ENCODE data around the gene RORB.

RORB gene

GRCh38 chr9:74598874-74599273 is 101.7 kb downstream of the RORB start:
- Histone ChIP-seq H3K4me3 (ENCODE audit: low read length) (no peak overlapping the region), H3K9me3 (ENCODE audit: control insufficient read depth, low read length) (no peaks in the 10 kb centered on the region), H3K9ac (ENCODE audit: low read length) (no peak overlapping the region), H3K36me3 (ENCODE audit: control insufficient read depth, insufficient read depth, low read length, severe bottlenecking) (no peaks in the 10 kb centered on the region), H3K27me3 (replicated peaks; ENCODE audit: control insufficient read depth, insufficient read depth, low read length) (no peaks in the 10 kb centered on the region), H3K4me1 (ENCODE audit: control insufficient read depth, insufficient read depth, low read length) (no peaks in the 10 kb centered on the region)
- no peak for DNase-seq (ENCODE audit: low read depth)

- Histone ChIP-seq H3K9ac (ENCODE audit: low read length) (no peak overlapping the region), H3K4me3 (ENCODE audit: low read length) (no peak overlapping the region), H3K4me1 (ENCODE audit: control insufficient read depth, insufficient read depth, low read length) (peaks cover 6% of the 10 kb centered on the region), H3K36me3 (ENCODE audit: control insufficient read depth, insufficient read depth, low read length, severe bottlenecking) (no peaks in the 10 kb centered on the region), H3K27me3 (replicated peaks; ENCODE audit: control insufficient read depth, insufficient read depth, low read length) (peaks cover 10% of the 10 kb centered on the region), H3K9me3 (ENCODE audit: control insufficient read depth, low read length) (no peaks in the 10 kb centered on the region)
- peak; percentile 29 for DNase-seq (ENCODE audit: low read depth)
These were observed 112.7 kb downstream of the RORB start for GRCh38 chr9:74609671-74610405.

GRCh38 chr9:74610523-74611061 is 113.5 kb downstream of the RORB start:
- H3K4me1 ChIP-seq (ENCODE audit: control insufficient read depth, insufficient read depth, low read length) = peaks cover 6% of the 10 kb centered on the region
- H3K9me3 ChIP-seq (ENCODE audit: control insufficient read depth, low read length) = no peaks in the 10 kb centered on the region
- no peak overlapping the region for H3K9ac ChIP-seq (ENCODE audit: low read length)
- peak; percentile 24 for DNase-seq (ENCODE audit: low read depth)
- H3K27me3 ChIP-seq (replicated peaks; ENCODE audit: control insufficient read depth, insufficient read depth, low read length) = peaks cover 6% of the 10 kb centered on the region
- H3K4me3 ChIP-seq (ENCODE audit: low read length) = no peak overlapping the region
- H3K36me3 ChIP-seq (ENCODE audit: control insufficient read depth, insufficient read depth, low read length, severe bottlenecking) = no peaks in the 10 kb centered on the region

- Histone ChIP-seq H3K9ac (ENCODE audit: low read length) (no peak overlapping the region), H3K4me3 (ENCODE audit: low read length) (no peak overlapping the region), H3K4me1 (ENCODE audit: control insufficient read depth, insufficient read depth, low read length) (no peaks in the 10 kb centered on the region), H3K27me3 (replicated peaks; ENCODE audit: control insufficient read depth, insufficient read depth, low read length) (peaks cover 4% of the 10 kb centered on the region), H3K9me3 (ENCODE audit: control insufficient read depth, low read length) (no peaks in the 10 kb centered on the region), H3K36me3 (ENCODE audit: control insufficient read depth, insufficient read depth, low read length, severe bottlenecking) (no peaks in the 10 kb centered on the region)
- no peak for DNase-seq (ENCODE audit: low read depth)
These were observed 133.1 kb downstream of the RORB start for GRCh38 chr9:74630228-74630627.

- H3K36me3 ChIP-seq (ENCODE audit: control insufficient read depth, insufficient read depth, low read length, severe bottlenecking) = no peaks in the 10 kb centered on the region
- DNase-seq (ENCODE audit: low read depth) = no peak
- no peaks in the 10 kb centered on the region for H3K4me1 ChIP-seq (ENCODE audit: control insufficient read depth, insufficient read depth, low read length)
- no peaks in the 10 kb centered on the region for H3K9me3 ChIP-seq (ENCODE audit: control insufficient read depth, low read length)
- no peak overlapping the region for H3K4me3 ChIP-seq (ENCODE audit: low read length)
- H3K27me3 ChIP-seq (replicated peaks; ENCODE audit: control insufficient read depth, insufficient read depth, low read length) = no peaks in the 10 kb centered on the region
- no peak overlapping the region for H3K9ac ChIP-seq (ENCODE audit: low read length)
These were observed 142.0 kb downstream of the RORB start for GRCh38 chr9:74639112-74639511.

- Histone ChIP-seq H3K4me3 (ENCODE audit: low read length) (no peak overlapping the region), H3K9me3 (ENCODE audit: control insufficient read depth, low read length) (no peaks in the 10 kb centered on the region), H3K4me1 (ENCODE audit: control insufficient read depth, insufficient read depth, low read length) (no peaks in the 10 kb centered on the region), H3K27me3 (replicated peaks; ENCODE audit: control insufficient read depth, insufficient read depth, low read length) (no peaks in the 10 kb centered on the region), H3K36me3 (ENCODE audit: control insufficient read depth, insufficient read depth, low read length, severe bottlenecking) (no peaks in the 10 kb centered on the region), H3K9ac (ENCODE audit: low read length) (no peak overlapping the region)
- DNase-seq (ENCODE audit: low read depth) = no peak
These were observed 145.2 kb downstream of the RORB start for GRCh38 chr9:74642376-74642775.

- H3K27me3 ChIP-seq (replicated peaks; ENCODE audit: control insufficient read depth, insufficient read depth, low read length) = no peaks in the 10 kb centered on the region
- no peaks in the 10 kb centered on the region for H3K36me3 ChIP-seq (ENCODE audit: control insufficient read depth, insufficient read depth, low read length, severe bottlenecking)
- H3K9ac ChIP-seq (ENCODE audit: low read length) = no peak overlapping the region
These were observed 146.3 kb downstream of the RORB start for GRCh38 chr9:74643303-74643923.

GRCh38 chr9:74644023-74644422 is 146.9 kb downstream of the RORB start:
- Histone ChIP-seq H3K9ac (ENCODE audit: low read length) (no peak overlapping the region), H3K4me3 (ENCODE audit: low read length) (no peak overlapping the region)

More at GRCh38 chr9:74643303-74643923, 146.3 kb downstream of the RORB start:
- no peak overlapping the region for H3K4me3 ChIP-seq (ENCODE audit: low read length)
- DNase-seq (ENCODE audit: low read depth) = no peak
- no peaks in the 10 kb centered on the region for H3K4me1 ChIP-seq (ENCODE audit: control insufficient read depth, insufficient read depth, low read length)
- H3K9me3 ChIP-seq (ENCODE audit: control insufficient read depth, low read length) = no peaks in the 10 kb centered on the region

GRCh38 chr9:74645007-74645639 is 148.0 kb downstream of the RORB start:
- no peaks in the 10 kb centered on the region for H3K36me3 ChIP-seq (ENCODE audit: control insufficient read depth, insufficient read depth, low read length, severe bottlenecking)
- peak; percentile 56 for DNase-seq (ENCODE audit: low read depth)
- H3K27me3 ChIP-seq (replicated peaks; ENCODE audit: control insufficient read depth, insufficient read depth, low read length) = no peaks in the 10 kb centered on the region
- H3K9ac ChIP-seq (ENCODE audit: low read length) = no peak overlapping the region
- no peaks in the 10 kb centered on the region for H3K9me3 ChIP-seq (ENCODE audit: control insufficient read depth, low read length)
- no peaks in the 10 kb centered on the region for H3K4me1 ChIP-seq (ENCODE audit: control insufficient read depth, insufficient read depth, low read length)
- H3K4me3 ChIP-seq (ENCODE audit: low read length) = no peak overlapping the region

More at GRCh38 chr9:74644023-74644422, 146.9 kb downstream of the RORB start:
- Histone ChIP-seq H3K4me1 (ENCODE audit: control insufficient read depth, insufficient read depth, low read length) (no peaks in the 10 kb centered on the region), H3K27me3 (replicated peaks; ENCODE audit: control insufficient read depth, insufficient read depth, low read length) (no peaks in the 10 kb centered on the region), H3K9me3 (ENCODE audit: control insufficient read depth, low read length) (no peaks in the 10 kb centered on the region), H3K36me3 (ENCODE audit: control insufficient read depth, insufficient read depth, low read length, severe bottlenecking) (no peaks in the 10 kb centered on the region)
- no peak for DNase-seq (ENCODE audit: low read depth)

- Histone ChIP-seq H3K4me3 (ENCODE audit: low read length) (no peak overlapping the region), H3K36me3 (ENCODE audit: control insufficient read depth, insufficient read depth, low read length, severe bottlenecking) (no peaks in the 10 kb centered on the region), H3K9me3 (ENCODE audit: control insufficient read depth, low read length) (no peaks in the 10 kb centered on the region), H3K4me1 (ENCODE audit: control insufficient read depth, insufficient read depth, low read length) (peaks cover 10% of the 10 kb centered on the region), H3K27me3 (replicated peaks; ENCODE audit: control insufficient read depth, insufficient read depth, low read length) (no peaks in the 10 kb centered on the region), H3K9ac (ENCODE audit: low read length) (no peak overlapping the region)
- no peak for DNase-seq (ENCODE audit: low read depth)
These were observed 156.4 kb downstream of the RORB start for GRCh38 chr9:74653410-74654080.

GRCh38 chr9:74662674-74663073 is 165.5 kb downstream of the RORB start:
- H3K27me3 ChIP-seq (replicated peaks; ENCODE audit: control insufficient read depth, insufficient read depth, low read length) = no peaks in the 10 kb centered on the region
- no peak for DNase-seq (ENCODE audit: low read depth)
- H3K4me1 ChIP-seq (ENCODE audit: control insufficient read depth, insufficient read depth, low read length) = peaks cover 11% of the 10 kb centered on the region
- H3K9me3 ChIP-seq (ENCODE audit: control insufficient read depth, low read length) = no peaks in the 10 kb centered on the region
- H3K4me3 ChIP-seq (ENCODE audit: low read length) = no peak overlapping the region
- no peaks in the 10 kb centered on the region for H3K36me3 ChIP-seq (ENCODE audit: control insufficient read depth, insufficient read depth, low read length, severe bottlenecking)
- no peak overlapping the region for H3K9ac ChIP-seq (ENCODE audit: low read length)
